HCT116 (cell line): ENCODE data around the gene FRMD4B. TPM values are rescaled to one million over a fixed set of nuclear protein-coding genes. Genes with fewer than 3 reads are reported as not detected.

Experiments
- ATAC-seq: fragments of 200-7000 bp; cut with Tn5 transposase; 2 replicates; pipeline ENCODE4 v1.9.1; 2020; ENCODE audit warnings: mild to moderate bottlenecking, moderate library complexity
- BruUV-seq: library from RNA; stranded (reverse); fragments of 400-500 nt; replicated peaks from 2 replicates; lab custom pipeline; 2021; lab: Mats Ljungman, UMichigan
- CTCF ChIA-PET: fragments of 300-600 bp; sonication (Branson Sonifier 250); formaldehyde crosslinking; loops from one replicate; lab custom pipeline; 2021; ENCODE audit warnings: antibody characterized with exemption; lab: Charles Lee
- POLR2A ChIA-PET: fragments of 300-600, 350-600 bp; sonication (Branson Sonifier 250); formaldehyde crosslinking; loops from one replicate; lab custom pipeline; 2021; ENCODE audit warnings: antibody characterized with exemption; lab: Charles Lee
- RAD21 ChIA-PET, 2 experiments: fragments of 300-600 bp; sonication (Branson Sonifier 250); formaldehyde crosslinking; loops; one replicate each; lab custom pipeline; 2023; ENCODE audit warnings: low total read pairs in 2 of 2; ENCODE audit not compliant: uncharacterized antibody in 2 of 2, unreplicated experiment in 2 of 2, low non-redundant PET in 1 of 2; lab: Charles Lee
- DNase-seq: peaks from one replicate; pipeline ENCODE4 v3.0.0-alpha.2; 2010; ENCODE audit warnings: low read depth, low spot score
- H2AFZ ChIP-seq: fragments of 200-600 bp; shearing (Covaris generic), sonication (generic); 2 replicates; pipeline ENCODE4 v1.6.1; 2017; ENCODE audit warnings: low read depth, mixed run types, mixed read lengths, antibody characterized with exemption, low read length; ENCODE audit not compliant: poor library complexity, severe bottlenecking
- H3K27ac ChIP-seq: 2 replicates; pipeline ENCODE4 v1.5.1; 2012; ENCODE audit warnings: low read depth, low read length
- H3K27me3 ChIP-seq: fragments of 200-600 bp; sonication (generic); 2 replicates; pipeline ENCODE4 v1.6.1; 2016; ENCODE audit warnings: mixed run types, low read length, mixed read lengths; ENCODE audit not compliant: insufficient read depth
- H3K36me3 ChIP-seq, 2 experiments: fragments of 200-500 bp in 1 of 2; fragments of 200-600 bp in 1 of 2; sonication (Bioruptor generic) in 1 of 2; sonication (generic) in 1 of 2; 2 replicates each; pipeline versions ENCODE4 v1.5.1 to v1.6.1; 2014 to 2016; ENCODE audit warnings: low read length in 2 of 2, inconsistent platforms in 1 of 2, mixed read lengths in 1 of 2, mixed run types in 1 of 2; ENCODE audit not compliant: insufficient read depth in 2 of 2, control insufficient read depth in 1 of 2
- H3K4me1 ChIP-seq, 2 experiments: fragments of 200-600 bp in 1 of 2; sonication (generic) in 1 of 2; 2 replicates each; pipeline versions ENCODE4 v1.5.1 to v1.6.1; 2012 to 2017; ENCODE audit warnings: low read length in 2 of 2, inconsistent platforms in 1 of 2, mild to moderate bottlenecking in 1 of 2, mixed read lengths in 1 of 2, mixed run types in 1 of 2, moderate library complexity in 1 of 2; ENCODE audit not compliant: insufficient read depth in 2 of 2, control insufficient read depth in 1 of 2
- H3K4me2 ChIP-seq: fragments of 200-600 bp; sonication (generic); 2 replicates; pipeline ENCODE4 v1.6.1; 2017; ENCODE audit warnings: mixed run types, low read length, mixed read lengths
- H3K4me3 ChIP-seq, 2 experiments: fragments of 200-600 bp in 1 of 2; sonication (generic) in 1 of 2; replicated peaks in 1 of 2; 2 replicates each; pipeline ENCODE4 v1.5.1; 2011 to 2016; ENCODE audit warnings: low read length in 2 of 2, control low read depth in 1 of 2, low read depth in 1 of 2, mild to moderate bottlenecking in 1 of 2, mixed read lengths in 1 of 2, mixed run types in 1 of 2
- H3K79me2 ChIP-seq: fragments of 200-600 bp; sonication (generic); 2 replicates; pipeline ENCODE4 v1.6.1; 2017; ENCODE audit warnings: mild to moderate bottlenecking, mixed run types, low read length, moderate library complexity, mixed read lengths; ENCODE audit not compliant: insufficient read depth
- H3K9ac ChIP-seq: fragments of 200-600 bp; sonication (generic); 2 replicates; pipeline ENCODE4 v1.6.1; 2016; ENCODE audit warnings: low read length, mixed read lengths
- H3K9me2 ChIP-seq: fragments of 200-600 bp; sonication (generic), shearing (Covaris generic); 2 replicates; pipeline ENCODE4 v1.6.1; 2017; ENCODE audit warnings: mixed run types, mild to moderate bottlenecking, moderate library complexity; ENCODE audit not compliant: insufficient read depth
- H3K9me3 ChIP-seq, 2 experiments: fragments of 200-500 bp in 1 of 2; fragments of 200-600 bp in 1 of 2; sonication (Bioruptor generic) in 1 of 2; sonication (generic) in 1 of 2; 2 replicates each; pipeline ENCODE4 v1.6.1; 2014 to 2017; ENCODE audit warnings: low read length in 2 of 2, mixed read lengths in 2 of 2, inconsistent platforms in 1 of 2, low read depth in 1 of 2, mild to moderate bottlenecking in 1 of 2, mixed run types in 1 of 2, moderate library complexity in 1 of 2; ENCODE audit not compliant: control insufficient read depth in 1 of 2, insufficient read depth in 1 of 2
- H4K20me1 ChIP-seq: fragments of 200-600 bp; sonication (generic), shearing (Covaris generic); 2 replicates; pipeline ENCODE4 v1.6.1; 2017; ENCODE audit warnings: mixed run types, mild to moderate bottlenecking, moderate library complexity; ENCODE audit not compliant: insufficient read depth
- ATF3 ChIP-seq: IDR thresholded peaks from 2 replicates; pipeline ENCODE4 v1.6.1; 2012
- CEBPB ChIP-seq: IDR thresholded peaks from 2 replicates; pipeline ENCODE4 v1.6.1; 2012; ENCODE audit warnings: low read depth
- CTCF ChIP-seq, 3 experiments: fragments of 200-600 bp in 1 of 3; sonication (generic) in 1 of 3; IDR thresholded peaks in 2 of 3; conservative IDR thresholded peaks in 1 of 3; 2 replicates each; pipeline ENCODE4 v1.5.1; 2012 to 2017; ENCODE audit warnings: low read depth in 2 of 3, low read length in 2 of 3, antibody characterized with exemption in 1 of 3, borderline replicate concordance in 1 of 3, control low read depth in 1 of 3, mild to moderate bottlenecking in 1 of 3, mixed read lengths in 1 of 3, mixed run types in 1 of 3, moderate library complexity in 1 of 3; ENCODE audit not compliant: insufficient read depth in 1 of 3
- ELF1 ChIP-seq: IDR thresholded peaks from 2 replicates; pipeline ENCODE4 v1.6.1; 2012; ENCODE audit warnings: low read depth, borderline replicate concordance
- EZH2 ChIP-seq: fragments of 200-600 bp; sonication (generic); IDR thresholded peaks from 2 replicates; pipeline ENCODE4 v1.6.1; 2017; ENCODE audit warnings: antibody characterized with exemption, mixed run types
- FOSL1 ChIP-seq: IDR thresholded peaks from 2 replicates; pipeline ENCODE4 v1.6.1; 2012; ENCODE audit warnings: low read depth
- JUND ChIP-seq: IDR thresholded peaks from 2 replicates; pipeline ENCODE4 v1.6.1; 2012
- POLR2A ChIP-seq: IDR thresholded peaks from 2 replicates; pipeline ENCODE4 v1.7.0; 2011; ENCODE audit warnings: borderline replicate concordance; ENCODE audit not compliant: insufficient read depth, insufficient read length; ENCODE audit errors: extremely low read depth
- RAD21 ChIP-seq: IDR thresholded peaks from 2 replicates; pipeline ENCODE4 v1.6.1; 2012; ENCODE audit warnings: low read depth, mild to moderate bottlenecking
- SP1 ChIP-seq: IDR thresholded peaks from 2 replicates; pipeline ENCODE4 v1.6.1; 2012; ENCODE audit warnings: low read depth
- SRF ChIP-seq: IDR thresholded peaks from 2 replicates; pipeline ENCODE4 v1.6.1; 2012; ENCODE audit warnings: low read depth
- YY1 ChIP-seq: IDR thresholded peaks from 2 replicates; pipeline ENCODE4 v1.6.1; 2011; ENCODE audit warnings: low read length, low read depth, moderate library complexity, mild to moderate bottlenecking; ENCODE audit not compliant: insufficient replicate concordance; ENCODE audit errors: extremely low read depth
- ZFX ChIP-seq: fragments of 450-650 bp; IDR thresholded peaks from 2 replicates; pipeline ENCODE4 v1.6.1; 2017
- intact Hi-C: fragments of 100-400 bp; cut with micrococcal nuclease; formaldehyde crosslinking; loops from 2 replicates; pipeline ENCODE4 v1.10.0; 2022
- total RNA-seq: library from RNA; stranded (reverse); gene quantifications from one replicate; pipeline ENCODE4 v1.2.1, GENCODE V29; 2021; ENCODE audit not compliant: unreplicated experiment
- TF ChIP-seq, protein P1 (sequence below): IDR thresholded peaks from 2 replicates; pipeline ENCODE4 v1.6.1; 2012

FRMD4B gene
- total RNA-seq, 1 experiment from 2014 or later: 2.0 TPM

GRCh38 chr3:69389520-69390248, 3.8 kb upstream of the FRMD4B start:
- H3K9ac ChIP-seq: no peak overlapping the region
- TF ChIP-seq SP1 (no peak), CEBPB (no peak), FOSL1 (no peak), ZFX (no peak), POLR2A (no peak), RAD21 (no peak), ATF3 (no peak), SRF (no peak)
- ChIA-PET RAD21 (no interaction called here), POLR2A (no interaction called here), CTCF (no interaction called here)
- H3K79me2 ChIP-seq: no peaks in the 10 kb centered on the region
- no peak for ATAC-seq
- no peak overlapping the region for H3K4me3 ChIP-seq
- peaks cover 28% of the 10 kb centered on the region for H3K27me3 ChIP-seq
- DNase-seq: no peak
- H3K9me2 ChIP-seq: no peaks in the 10 kb centered on the region
- no TSS peak for BruUV-seq
- H3K9me3 ChIP-seq: no peaks in the 10 kb centered on the region
- H3K4me1 ChIP-seq: no peaks in the 10 kb centered on the region
- no peaks in the 10 kb centered on the region for H4K20me1 ChIP-seq
- no peaks in the 10 kb centered on the region for H3K36me3 ChIP-seq
- intact Hi-C loops: no loop called here
- H3K27ac ChIP-seq: no peak overlapping the region
- H2AFZ ChIP-seq: no peak overlapping the region
- no peak overlapping the region for H3K4me2 ChIP-seq

DNA sequence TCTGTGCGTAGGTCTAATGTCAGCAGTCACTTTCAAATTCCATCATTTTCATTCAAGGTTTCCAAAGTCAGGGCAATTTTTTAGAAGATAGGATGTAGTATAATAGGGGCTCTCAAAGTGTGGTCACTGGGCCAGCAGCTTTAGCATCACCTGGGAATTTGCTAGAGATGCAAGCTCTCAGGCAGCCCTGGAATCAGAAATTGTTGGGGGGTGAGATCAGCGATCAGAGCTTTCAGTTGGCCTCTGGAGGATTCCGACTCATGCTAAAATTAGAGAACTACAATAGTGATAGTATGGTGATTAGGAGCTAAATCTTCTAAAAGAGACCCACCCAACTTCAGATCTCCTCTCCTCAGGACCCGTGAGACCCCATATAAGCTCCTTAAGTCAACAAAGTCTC, 2.4 kb upstream of the FRMD4B start:
- intact Hi-C loops: no loop called here

More for the DNA sequence above, 2.4 kb upstream of the FRMD4B start:
- Histone ChIP-seq H4K20me1 (no peaks in the 10 kb centered on the region), H3K27ac (no peak overlapping the region), H3K27me3 (peaks cover 31% of the 10 kb centered on the region), H3K9me2 (no peaks in the 10 kb centered on the region), H3K79me2 (no peaks in the 10 kb centered on the region), H3K36me3 (no peaks in the 10 kb centered on the region), H3K4me3 (no peak overlapping the region), H3K9me3 (no peaks in the 10 kb centered on the region), H3K4me1 (no peaks in the 10 kb centered on the region), H3K9ac (no peak overlapping the region), H3K4me2 (no peak overlapping the region), H2AFZ (no peak overlapping the region)
- CTCF ChIA-PET: no interaction called here
- no TSS peak for BruUV-seq
- POLR2A ChIA-PET: no interaction called here
- TF ChIP-seq YY1 (no peak), EZH2 (no peak), ELF1 (no peak), JUND (no peak), ZFX (no peak), CTCF (IDR thresholded peaks at IDR 0.05 in 2 of 3, conservative IDR thresholded peaks at IDR 0.05 in 1 of 3; ENCODE audit: borderline replicate concordance in 1 of 3, insufficient read depth in 1 of 3, low read depth in 2 of 3, low read length in 2 of 3) (no peak)
- TF ChIP-seq, protein P1, sequence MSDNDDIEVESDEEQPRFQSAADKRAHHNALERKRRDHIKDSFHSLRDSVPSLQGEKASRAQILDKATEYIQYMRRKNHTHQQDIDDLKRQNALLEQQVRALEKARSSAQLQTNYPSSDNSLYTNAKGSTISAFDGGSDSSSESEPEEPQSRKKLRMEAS: no peak
- RAD21 ChIA-PET: no interaction called here
- ATAC-seq (no peak), DNase-seq (no peak)
